ENCODE measurements around the gene CLCN6. TPM values are rescaled to one million over a fixed set of nuclear protein-coding genes. Genes with fewer than 3 reads are reported as not detected.

Gene CLCN6
- total and polyA plus RNA-seq, 2 of the 13 experiments (the other 11 are each of a cell fraction or from before 2014, with no cell fraction given), result 14.9 to 19.3 TPM

GRCh38 chr1:11805422-11806306 lies at the start of gene CLCN6, which contains the start of gene MTHFR (continued):
- TF ChIP-seq NFKBIZ (CRISPR knock-in tag; IDR thresholded peaks at IDR 0.05) (peak; percentile 50; the same call in 1 of the 2 replicates), ZBTB21 (CRISPR knock-in tag; IDR thresholded peaks at IDR 0.05) (no peak), ZNF780A (CRISPR knock-in tag; IDR thresholded peaks at IDR 0.05) (peak; percentile 90; the same call in 1 of the 2 replicates), SATB2 (CRISPR knock-in tag; IDR thresholded peaks at IDR 0.05) (no peak), NCOA5 (CRISPR knock-in tag; IDR thresholded peaks at IDR 0.05) (0 out of 2 replicates have a peak, but pooled peaks have one; percentile 44), CSRNP1 (CRISPR knock-in tag; IDR thresholded peaks at IDR 0.05) (no peak; the same call in none of the 2 replicates), NPAS2 (CRISPR knock-in tag; IDR thresholded peaks at IDR 0.05; ENCODE audit: borderline replicate concordance) (no peak), KLF12 (CRISPR knock-in tag; IDR thresholded peaks at IDR 0.05; ENCODE audit: borderline replicate concordance) (no peak), NR2C2 (CRISPR knock-in tag; IDR thresholded peaks at IDR 0.05; ENCODE audit: borderline replicate concordance) (peak; percentile 74; the same call in 1 of the 2 replicates), SMYD3 (CRISPR knock-in tag; IDR thresholded peaks at IDR 0.05) (no peak), PCBP1 (IDR thresholded peaks at IDR 0.05; ENCODE audit: borderline replicate concordance, low read depth, low read length) (0 out of 2 replicates have a peak, but pooled peaks have one; percentile 11), ZNF773 (CRISPR knock-in tag; IDR thresholded peaks at IDR 0.05; ENCODE audit: borderline replicate concordance) (0 out of 2 replicates have a peak, but pooled peaks have one; percentile 61), TAF1 (CRISPR knock-in tag; IDR thresholded peaks at IDR 0.05) (peak; percentile 93), HDAC1 (CRISPR knock-in tag; IDR thresholded peaks at IDR 0.05) (peak; percentile 82), EZH2 (conservative IDR thresholded peaks at IDR 0.05; ENCODE audit: low read depth, low read length) (no peak), ELF1 (CRISPR knock-in tag; IDR thresholded peaks at IDR 0.05) (peak; percentile 76; the same call in 1 of the 2 replicates), CBX5 (CRISPR knock-in tag; IDR thresholded peaks at IDR 0.05; ENCODE audit: borderline replicate concordance) (peak; percentile 68; the same call in 1 of the 2 replicates), ZNF782 (CRISPR knock-in tag; IDR thresholded peaks at IDR 0.05; ENCODE audit: borderline replicate concordance) (peak; percentile 83; the same call in 1 of the 2 replicates), KLF9 (CRISPR knock-in tag; IDR thresholded peaks at IDR 0.05; ENCODE audit: low read depth) (0 out of 2 replicates have a peak, but pooled peaks have one; percentile 43), ZNF776 (CRISPR knock-in tag; IDR thresholded peaks at IDR 0.05) (no peak), FOXA1 (IDR thresholded peaks at IDR 0.05) (no peak), FOXA1 (CRISPR knock-in tag; IDR thresholded peaks at IDR 0.05) (no peak), PTBP1 (IDR thresholded peaks at IDR 0.05; ENCODE audit: low read depth, low read length, poor library complexity, severe bottlenecking) (no peak), TOE1 (CRISPR knock-in tag; IDR thresholded peaks at IDR 0.05) (0 out of 2 replicates have a peak, but pooled peaks have one; percentile 50), ISX (CRISPR knock-in tag; conservative IDR thresholded peaks at IDR 0.05) (no peak), PPARG (CRISPR knock-in tag; conservative IDR thresholded peaks at IDR 0.05) (0 out of 2 replicates have a peak, but pooled peaks have one; percentile 8), NFYB (CRISPR knock-in tag; IDR thresholded peaks at IDR 0.05) (peak; percentile 91), ZNF331 (CRISPR knock-in tag; IDR thresholded peaks at IDR 0.05) (peak; percentile 56; the same call in 1 of the 2 replicates)

Data from HepG2 (cell line).